Measurements from ENCODE around the gene COLEC12. TPM values are rescaled to one million over a fixed set of nuclear protein-coding genes. Genes with fewer than 3 reads are reported as not detected.

Gene COLEC12
- total RNA-seq, 1 donor from 2014 or later, result 70.0 TPM

GRCh38 chr18:326846-327245, 173.7 kb downstream of the COLEC12 start:
- Mint-ChIP-seq H3K27me3 (ENCODE audit: low read depth) (no peaks in the 10 kb centered on the region), H3K27ac (no peak overlapping the region), H3K9me3 (no peaks in the 10 kb centered on the region), H3K36me3 (peaks cover 39% of the 10 kb centered on the region), H3K4me3 (no peak overlapping the region), H3K4me1 (peaks cover 30% of the 10 kb centered on the region)
- no peak for TF ChIP-seq CTCF (IDR thresholded peaks at IDR 0.05; ENCODE audit: unreplicated experiment)
- no peak for DNase-seq (ENCODE audit: low spot score in 2 of 2, unreplicated experiment in 2 of 2)

GRCh38 chr18:323253-323622, 177.3 kb downstream of the COLEC12 start:
- no peak overlapping the region for H3K4me3 Mint-ChIP-seq
- peaks cover 30% of the 10 kb centered on the region for H3K36me3 Mint-ChIP-seq
- no peak for TF ChIP-seq CTCF (IDR thresholded peaks at IDR 0.05; ENCODE audit: unreplicated experiment)
- peak overlapping the region; percentile 22 for H3K27ac Mint-ChIP-seq
- peaks cover 31% of the 10 kb centered on the region for H3K4me1 Mint-ChIP-seq
- no peaks in the 10 kb centered on the region for H3K9me3 Mint-ChIP-seq
- H3K27me3 Mint-ChIP-seq (ENCODE audit: low read depth), result no peaks in the 10 kb centered on the region
- DNase-seq (ENCODE audit: low spot score in 2 of 2, unreplicated experiment in 2 of 2), result no peak

- H3K27ac Mint-ChIP-seq, result no peak overlapping the region
- peaks cover 20% of the 10 kb centered on the region for H3K36me3 Mint-ChIP-seq
- TF ChIP-seq CTCF (IDR thresholded peaks at IDR 0.05; ENCODE audit: unreplicated experiment), result no peak
- H3K27me3 Mint-ChIP-seq (ENCODE audit: low read depth), result no peaks in the 10 kb centered on the region
- H3K9me3 Mint-ChIP-seq, result no peaks in the 10 kb centered on the region
- no peak for DNase-seq (ENCODE audit: low spot score in 2 of 2, unreplicated experiment in 2 of 2)
- peaks cover 23% of the 10 kb centered on the region for H3K4me1 Mint-ChIP-seq
- no peak overlapping the region for H3K4me3 Mint-ChIP-seq
Measured at GRCh38 chr18:321865-322467, 178.5 kb downstream of the COLEC12 start.

GRCh38 chr18:320155-320554, 180.3 kb downstream of the COLEC12 start:
- Mint-ChIP-seq H3K4me3 (no peak overlapping the region), H3K27me3 (ENCODE audit: low read depth) (no peaks in the 10 kb centered on the region), H3K36me3 (peaks cover 15% of the 10 kb centered on the region), H3K4me1 (peaks cover 23% of the 10 kb centered on the region), H3K9me3 (no peaks in the 10 kb centered on the region), H3K27ac (no peak overlapping the region)
- no peak for DNase-seq (ENCODE audit: low spot score in 2 of 2, unreplicated experiment in 2 of 2)
- no peak for TF ChIP-seq CTCF (IDR thresholded peaks at IDR 0.05; ENCODE audit: unreplicated experiment)

GRCh38 chr18:319720-320119, 180.8 kb downstream of the COLEC12 start:
- H3K4me3 Mint-ChIP-seq, result no peak overlapping the region
- peaks cover 23% of the 10 kb centered on the region for H3K4me1 Mint-ChIP-seq
- no peaks in the 10 kb centered on the region for H3K9me3 Mint-ChIP-seq
- no peak for TF ChIP-seq CTCF (IDR thresholded peaks at IDR 0.05; ENCODE audit: unreplicated experiment)
- peaks cover 15% of the 10 kb centered on the region for H3K36me3 Mint-ChIP-seq
- H3K27ac Mint-ChIP-seq, result no peak overlapping the region
- no peak for DNase-seq (ENCODE audit: low spot score in 2 of 2, unreplicated experiment in 2 of 2)
- H3K27me3 Mint-ChIP-seq (ENCODE audit: low read depth), result no peaks in the 10 kb centered on the region

All from mesothelial cell of epicardium (in vitro differentiated cells).